Measurements from ENCODE around the gene DOK4. TPM values are rescaled to one million over a fixed set of nuclear protein-coding genes. Genes with fewer than 3 reads are reported as not detected.

Gene DOK4
- total RNA-seq, 1 donor from 2014 or later: 19.4 TPM

DNA sequence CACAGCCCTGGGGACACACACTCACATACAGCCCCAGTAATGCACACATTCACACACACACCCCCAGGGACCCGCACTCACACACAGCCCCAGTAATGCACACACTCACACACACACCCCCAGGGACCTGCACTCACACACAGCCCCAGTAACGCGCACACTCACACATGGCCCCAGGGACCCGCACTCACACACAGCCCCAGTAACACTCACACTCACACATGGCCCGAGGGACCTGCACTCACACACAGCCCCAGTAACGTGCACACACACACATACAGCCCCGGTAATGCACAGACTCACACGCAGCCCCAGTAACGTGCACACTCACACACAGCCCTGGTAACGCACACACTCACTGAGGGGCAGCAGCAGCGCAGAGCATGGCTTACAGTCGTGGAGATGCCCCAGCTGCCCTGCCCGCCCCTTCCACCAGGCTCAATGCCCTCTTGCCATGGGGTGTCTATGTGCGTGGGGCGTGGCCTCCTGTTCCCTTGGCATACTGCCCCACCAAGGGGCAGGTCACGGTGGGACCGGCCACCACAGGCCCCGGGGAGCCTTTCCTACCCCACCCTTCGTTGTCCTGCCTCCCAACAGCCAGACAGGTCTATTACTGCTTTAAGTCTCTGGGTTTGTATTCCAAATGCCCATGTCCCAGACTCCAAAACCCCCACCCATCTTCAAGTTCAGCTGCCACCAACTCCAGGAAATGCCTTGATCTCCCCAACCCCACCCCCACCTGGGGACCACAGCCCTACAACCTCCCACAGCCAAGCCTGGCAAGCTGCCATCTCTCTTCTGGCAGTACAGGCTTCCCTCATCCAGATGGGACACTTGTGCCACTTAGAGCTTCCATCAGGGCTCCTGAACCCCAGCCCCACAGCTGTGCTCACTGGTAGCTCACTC is 47.4 kb upstream of the DOK4 start:
- Histone ChIP-seq H3K27ac (peak overlapping the region; percentile 16), H3K4me1 (peaks cover 64% of the 10 kb centered on the region), H3K4me3 (peak overlapping the region in 1 of 2 donors; percentile 26), H3K27me3 (no peaks in the 10 kb centered on the region), H3K36me3 (no peaks in the 10 kb centered on the region), H3K9me3 (no peaks in the 10 kb centered on the region)
- peak; percentile 87 to 94 for DNase-seq (ENCODE audit: extremely low spot score in 2 of 2)
- intact Hi-C loops (cut with DNase I): loop anchor here (10.0 kb wide), 1 partner anchor 229 kb away; no protein-coding TSS in a partner anchor
- no peak for TF ChIP-seq POLR2AphosphoS5 (IDR thresholded peaks at IDR 0.05; ENCODE audit: insufficient read depth in 1 of 2, low read depth in 1 of 2)
- TF ChIP-seq, protein P1, sequence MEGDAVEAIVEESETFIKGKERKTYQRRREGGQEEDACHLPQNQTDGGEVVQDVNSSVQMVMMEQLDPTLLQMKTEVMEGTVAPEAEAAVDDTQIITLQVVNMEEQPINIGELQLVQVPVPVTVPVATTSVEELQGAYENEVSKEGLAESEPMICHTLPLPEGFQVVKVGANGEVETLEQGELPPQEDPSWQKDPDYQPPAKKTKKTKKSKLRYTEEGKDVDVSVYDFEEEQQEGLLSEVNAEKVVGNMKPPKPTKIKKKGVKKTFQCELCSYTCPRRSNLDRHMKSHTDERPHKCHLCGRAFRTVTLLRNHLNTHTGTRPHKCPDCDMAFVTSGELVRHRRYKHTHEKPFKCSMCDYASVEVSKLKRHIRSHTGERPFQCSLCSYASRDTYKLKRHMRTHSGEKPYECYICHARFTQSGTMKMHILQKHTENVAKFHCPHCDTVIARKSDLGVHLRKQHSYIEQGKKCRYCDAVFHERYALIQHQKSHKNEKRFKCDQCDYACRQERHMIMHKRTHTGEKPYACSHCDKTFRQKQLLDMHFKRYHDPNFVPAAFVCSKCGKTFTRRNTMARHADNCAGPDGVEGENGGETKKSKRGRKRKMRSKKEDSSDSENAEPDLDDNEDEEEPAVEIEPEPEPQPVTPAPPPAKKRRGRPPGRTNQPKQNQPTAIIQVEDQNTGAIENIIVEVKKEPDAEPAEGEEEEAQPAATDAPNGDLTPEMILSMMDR (IDR thresholded peaks at IDR 0.05): no peak
- TF ChIP-seq POLR2A (IDR thresholded peaks at IDR 0.05): no peak

DNA sequence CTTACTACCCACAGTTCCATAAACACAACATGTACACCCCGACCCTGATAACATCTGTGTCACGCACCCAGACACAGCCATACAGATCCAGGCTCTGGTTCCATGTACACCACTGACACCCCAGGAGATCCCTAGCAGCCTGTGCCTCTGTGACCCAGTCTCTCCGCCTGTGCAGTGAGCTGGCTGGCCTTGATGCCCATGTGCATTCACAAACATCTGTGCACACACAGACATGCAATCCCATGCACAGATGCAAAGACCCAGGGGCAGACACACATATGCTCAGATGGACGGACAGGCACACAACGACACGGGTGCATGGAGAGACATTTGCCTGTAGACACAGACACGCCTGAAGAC is 46.0 kb upstream of the DOK4 start:
- H3K9me3 ChIP-seq: no peaks in the 10 kb centered on the region
- H3K36me3 ChIP-seq: no peaks in the 10 kb centered on the region
- H3K27me3 ChIP-seq: no peaks in the 10 kb centered on the region
- peak; percentile 79 for DNase-seq (ENCODE audit: extremely low spot score in 2 of 2)
- H3K4me1 ChIP-seq: peaks cover 63% of the 10 kb centered on the region
- H3K27ac ChIP-seq: no peak overlapping the region
- intact Hi-C loops (cut with DNase I): loop anchor here (10.0 kb wide), 1 partner anchor 227 kb away; no protein-coding TSS in a partner anchor
- TF ChIP-seq POLR2A (IDR thresholded peaks at IDR 0.05): no peak
- TF ChIP-seq, protein P1 (IDR thresholded peaks at IDR 0.05): no peak
- no peak overlapping the region for H3K4me3 ChIP-seq

DNA sequence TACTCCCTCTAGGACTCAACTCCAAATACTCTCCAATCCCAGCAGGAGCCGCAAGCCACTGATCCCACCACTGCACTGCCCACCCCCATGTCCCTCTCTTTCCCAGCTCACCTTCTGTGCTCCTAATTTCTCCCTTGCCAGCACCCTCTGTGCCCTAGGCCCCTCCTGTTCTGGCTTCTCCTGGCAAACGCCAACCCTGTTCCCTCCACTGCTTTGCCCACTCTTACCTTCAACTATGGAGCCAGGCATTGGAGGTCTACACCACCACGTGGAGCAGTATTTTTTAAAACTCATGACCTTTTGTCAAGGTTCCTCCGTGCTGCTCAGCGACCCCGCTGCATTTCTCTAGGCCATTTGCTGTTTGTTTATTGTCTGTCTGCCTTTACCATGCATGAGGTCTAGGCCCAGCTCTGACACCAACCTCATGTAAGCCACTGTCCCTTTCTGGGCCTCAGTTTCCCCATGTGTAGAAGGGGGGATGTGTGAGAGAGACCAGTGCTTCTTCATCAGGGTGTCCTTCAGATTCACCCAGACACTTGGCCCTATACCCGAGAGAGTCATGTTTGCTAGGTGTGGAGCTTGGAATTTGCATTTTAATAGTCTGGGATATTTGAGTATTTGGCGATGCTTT is 45.5 kb upstream of the DOK4 start:
- H3K4me3 ChIP-seq: no peak overlapping the region
- DNase-seq (ENCODE audit: extremely low spot score in 2 of 2): peak in 1 of 2 donors; percentile 77
- TF ChIP-seq POLR2A (IDR thresholded peaks at IDR 0.05) (no peak), POLR2AphosphoS5 (IDR thresholded peaks at IDR 0.05; ENCODE audit: insufficient read depth in 1 of 2, low read depth in 1 of 2) (no peak)
- TF ChIP-seq, protein P1 (IDR thresholded peaks at IDR 0.05): no peak
- H3K9me3 ChIP-seq: no peaks in the 10 kb centered on the region
- no peaks in the 10 kb centered on the region for H3K36me3 ChIP-seq
- H3K27ac ChIP-seq: no peak overlapping the region
- peaks cover 58% of the 10 kb centered on the region for H3K4me1 ChIP-seq
- intact Hi-C loops (cut with DNase I): loop anchor here (10.0 kb wide), 1 partner anchor 227 kb away; no protein-coding TSS in a partner anchor
- no peaks in the 10 kb centered on the region for H3K27me3 ChIP-seq

DNA sequence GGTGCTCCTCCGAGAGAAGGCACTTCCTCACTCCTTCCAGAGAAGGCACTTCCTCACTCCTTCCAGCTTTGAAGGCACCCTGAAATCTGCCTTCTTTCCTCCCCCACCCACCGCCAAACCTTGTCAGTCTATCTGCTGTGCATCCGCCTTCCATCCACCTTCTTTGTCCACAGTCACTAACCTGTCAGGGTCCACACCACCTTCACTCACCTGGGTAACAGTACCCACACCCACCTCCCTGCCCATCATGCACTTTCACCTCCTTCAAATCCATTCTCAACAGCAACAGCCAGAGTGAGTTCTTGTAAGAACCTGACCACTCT is 44.9 kb upstream of the DOK4 start:
- Histone ChIP-seq H3K9me3 (no peaks in the 10 kb centered on the region), H3K36me3 (no peaks in the 10 kb centered on the region), H3K4me1 (peaks cover 56% of the 10 kb centered on the region), H3K27me3 (no peaks in the 10 kb centered on the region), H3K4me3 (no peak overlapping the region), H3K27ac (no peak overlapping the region)
- intact Hi-C loops (cut with DNase I): loop anchor here (10.0 kb wide), 1 partner anchor 226 kb away; no protein-coding TSS in a partner anchor
- TF ChIP-seq POLR2AphosphoS5 (IDR thresholded peaks at IDR 0.05; ENCODE audit: insufficient read depth in 1 of 2, low read depth in 1 of 2): no peak
- no peak for TF ChIP-seq POLR2A (IDR thresholded peaks at IDR 0.05)
- TF ChIP-seq, protein P1 (IDR thresholded peaks at IDR 0.05): no peak
- no peak for DNase-seq (ENCODE audit: extremely low spot score in 2 of 2)

Data from vagina (tissue), 2 donors.